Endothelial cell of umbilical vein (primary cell): ENCODE data around the gene WDR6. TPM values are rescaled to one million over a fixed set of nuclear protein-coding genes. Genes with fewer than 3 reads are reported as not detected.

ENCODE experiments used
- BruUV-seq: library from RNA; stranded (reverse); fragments of 400-500 nt; replicated peaks from 2 replicates; lab custom pipeline; 2021; lab: Mats Ljungman, UMichigan
- CTCF ChIA-PET: fragments of 300-600, 350-600 bp; sonication (Branson Sonifier 250); formaldehyde crosslinking; loops from one replicate; lab custom pipeline; 2021; ENCODE audit warnings: antibody characterized with exemption, inconsistent platforms; lab: Charles Lee
- POLR2A ChIA-PET: fragments of 300-600, 350-600 bp; sonication (Branson Sonifier 250); formaldehyde crosslinking; loops from one replicate; lab custom pipeline; 2021; ENCODE audit warnings: antibody characterized with exemption, inconsistent platforms; lab: Charles Lee
- DNase-seq: peaks from one replicate; pipeline ENCODE4 v3.0.0-alpha.2; 2011; ENCODE audit warnings: low read depth, low spot score
- FAIRE-seq: peaks from 2 replicates; lab custom pipeline; 2011; peaks lifted over from hg19 to GRCh38; lab: Jason Lieb, UNC
- H2AFZ ChIP-seq: 2 replicates; pipeline ENCODE4 v1.6.0; 2012; ENCODE audit warnings: low read depth, low read length, control low read depth, inconsistent platforms
- H3K27ac ChIP-seq: 2 replicates; pipeline ENCODE4 v1.5.1; 2011; ENCODE audit warnings: low read depth, mild to moderate bottlenecking, control low read depth, low read length, moderate library complexity; ENCODE audit not compliant: insufficient read depth
- H3K27me3 ChIP-seq, 2 experiments: 2 replicates each; pipeline versions ENCODE4 v1.6.0 to v1.6.1; 2011; ENCODE audit warnings: low read length in 2 of 2, mixed read lengths in 1 of 2; ENCODE audit not compliant: control insufficient read depth in 2 of 2, insufficient read depth in 2 of 2
- H3K36me3 ChIP-seq, 2 experiments: 2 replicates in 1 of 2; 3 replicates in 1 of 2; pipeline ENCODE4 v1.5.1; 2011; ENCODE audit warnings: low read length in 2 of 2, mild to moderate bottlenecking in 1 of 2, moderate library complexity in 1 of 2; ENCODE audit not compliant: control insufficient read depth in 2 of 2, insufficient read depth in 2 of 2; ENCODE audit errors: extremely low read depth in 1 of 2
- H3K4me1 ChIP-seq: 3 replicates; pipeline ENCODE4 v1.5.1; 2011; ENCODE audit warnings: mild to moderate bottlenecking, low read length; ENCODE audit not compliant: control insufficient read depth, insufficient read depth; ENCODE audit errors: extremely low read depth
- H3K4me2 ChIP-seq: 2 replicates; pipeline ENCODE4 v1.6.1; 2011; ENCODE audit warnings: low read length, control low read depth, mixed read lengths; ENCODE audit not compliant: insufficient read depth
- H3K4me3 ChIP-seq, 3 experiments: fragments of 200-600 bp in 1 of 3; sonication (generic), shearing (Covaris generic) in 1 of 3; replicated peaks in 1 of 3; 2 replicates each; pipeline ENCODE4 v1.5.1; 2011 to 2016; ENCODE audit warnings: control low read depth in 3 of 3, low read length in 3 of 3, mild to moderate bottlenecking in 2 of 3, inconsistent platforms in 1 of 3, low read depth in 1 of 3, moderate library complexity in 1 of 3; ENCODE audit not compliant: insufficient read depth in 1 of 3
- H3K79me2 ChIP-seq: 2 replicates; pipeline ENCODE4 v1.6.0; 2012; ENCODE audit warnings: low read length, inconsistent platforms; ENCODE audit not compliant: control insufficient read depth, insufficient read depth
- H3K9ac ChIP-seq: replicated peaks from 2 replicates; pipeline ENCODE3; 2011; ENCODE audit warnings: low read length, control low read depth; ENCODE audit not compliant: insufficient read depth; ENCODE audit errors: extremely low read depth
- H3K9me1 ChIP-seq: replicated peaks from 3 replicates; pipeline ENCODE4 v1.6.0; 2011; ENCODE audit warnings: mild to moderate bottlenecking, low read length; ENCODE audit not compliant: control insufficient read depth, insufficient read depth; ENCODE audit errors: extremely low read depth
- H3K9me3 ChIP-seq: replicated peaks from 2 replicates; pipeline ENCODE4 v1.5.1; 2012; ENCODE audit warnings: low read length, inconsistent platforms; ENCODE audit not compliant: control insufficient read depth, insufficient read depth
- H4K20me1 ChIP-seq: replicated peaks from 2 replicates; pipeline ENCODE3; 2011; ENCODE audit warnings: mild to moderate bottlenecking, low read length; ENCODE audit not compliant: control insufficient read depth, insufficient read depth; ENCODE audit errors: extremely low read depth
- EZH2 ChIP-seq: IDR thresholded peaks from 2 replicates; pipeline ENCODE4 v1.6.1; 2012; ENCODE audit warnings: borderline replicate concordance, low read depth, mild to moderate bottlenecking, moderate library complexity, low read length, inconsistent platforms; ENCODE audit not compliant: severe bottlenecking
- FOS ChIP-seq: IDR thresholded peaks from 2 replicates; pipeline ENCODE4 v1.6.1; 2011; ENCODE audit warnings: mild to moderate bottlenecking, low read length, moderate library complexity, borderline replicate concordance; ENCODE audit not compliant: insufficient read depth
- GATA2 ChIP-seq: IDR thresholded peaks from 2 replicates; pipeline ENCODE4 v1.7.0; 2011; ENCODE audit warnings: low read depth, mild to moderate bottlenecking, moderate library complexity, mixed read lengths, low read length; ENCODE audit not compliant: insufficient read length, insufficient read depth
- JUN ChIP-seq: IDR thresholded peaks from 2 replicates; pipeline ENCODE4 v1.6.1; 2011; ENCODE audit warnings: borderline replicate concordance, low read depth; ENCODE audit not compliant: insufficient read length, insufficient read depth
- MYC ChIP-seq: IDR thresholded peaks from one replicate; pipeline ENCODE4 v1.6.1; 2011; ENCODE audit warnings: mild to moderate bottlenecking, low read depth, low read length
- POLR2A ChIP-seq: IDR thresholded peaks from 2 replicates; pipeline ENCODE4 v1.6.1; 2012; ENCODE audit warnings: low read depth, mild to moderate bottlenecking, control low read depth, low read length
- POLR2AphosphoS5 ChIP-seq: IDR thresholded peaks from 2 replicates; pipeline ENCODE4 v1.6.1; 2012; ENCODE audit warnings: low read depth, mild to moderate bottlenecking, control low read depth, low read length, moderate library complexity; ENCODE audit not compliant: insufficient read depth
- dilution Hi-C: fragments of 300-500 bp; cut with MboI; formaldehyde crosslinking; loops from one replicate; pipeline ENCODE4 v1.15.0; 2019; ENCODE audit warnings: low sequenced_read_pairs; ENCODE audit not compliant: extremely low pct_ligation_motif_present
- intact Hi-C: fragments of 100-400 bp; cut with micrococcal nuclease; formaldehyde crosslinking; loops from one replicate; pipeline ENCODE4 v1.10.0; 2022
- polyA plus RNA-seq, 4 experiments: library from polyadenylated mRNA; depleted of rRNA in 3 of 4; stranded (reverse) in 3 of 4; unstranded in 1 of 4; fragments of >200 nt; gene quantifications; 2 replicates each; pipeline versions ENCODE4 v1.2.1 to v1.2.3, GENCODE V29; 2011 to 2012; ENCODE audit warnings: missing spikeins in 1 of 4
- total RNA-seq: library from RNA; stranded (reverse); gene quantifications from 2 replicates; pipeline ENCODE4 v1.2.3, GENCODE V29; 2021
- TF ChIP-seq, protein P1 (sequence below): IDR thresholded peaks from 2 replicates; pipeline ENCODE4 v1.6.1; 2011; ENCODE audit not compliant: insufficient read depth, insufficient read length
- TF ChIP-seq, protein P2 (sequence below), 2 donors: IDR thresholded peaks; 1 replicate in 1 of 2; 2 replicates in 1 of 2; pipeline ENCODE4 v1.5.1; 2011; ENCODE audit warnings: low read length in 2 of 2, mild to moderate bottlenecking in 2 of 2, moderate library complexity in 2 of 2, control low read depth in 1 of 2, inconsistent platforms in 1 of 2, low read depth in 1 of 2; ENCODE audit not compliant: insufficient read depth in 1 of 2; ENCODE audit errors: extremely low read depth in 1 of 2

Gene WDR6
- total and polyA plus RNA-seq, 2 donors (not counting 3 experiments of a cell fraction or from before 2014, with no cell fraction given): 192 to 319 TPM

DNA sequence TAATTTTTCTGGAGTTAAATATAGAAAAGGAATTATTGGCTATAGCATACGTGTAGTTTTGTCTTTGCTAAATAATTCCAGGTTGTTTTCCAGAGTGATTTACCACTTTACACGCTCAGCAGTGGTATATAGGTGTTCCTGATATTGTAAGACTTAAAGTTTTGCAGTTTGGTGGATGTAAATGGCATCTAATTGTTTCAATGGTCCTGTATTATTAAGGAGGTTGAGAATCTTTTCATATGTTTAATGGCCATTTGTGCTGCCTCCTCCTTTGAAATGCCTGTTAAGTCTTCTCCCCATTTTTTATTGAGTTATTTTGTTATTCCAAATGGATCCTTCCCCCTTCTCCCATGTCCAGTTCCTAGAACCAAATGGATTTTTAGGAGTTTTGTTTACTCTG, 43.6 kb upstream of the WDR6 start:
- Histone ChIP-seq H3K9me1 (no peaks in the 10 kb centered on the region), H3K9me3 (no peaks in the 10 kb centered on the region), H3K36me3 (peaks cover 9 to 12% of the 10 kb centered on the region in 2 experiments), H3K4me3 (no peak overlapping the region), H3K9ac (no peak overlapping the region), H3K79me2 (no peaks in the 10 kb centered on the region), H3K27me3 (no peaks in the 10 kb centered on the region), H3K4me1 (no peaks in the 10 kb centered on the region), H3K27ac (no peak overlapping the region), H2AFZ (no peak overlapping the region), H4K20me1 (no peaks in the 10 kb centered on the region), H3K4me2 (no peak overlapping the region)
- no peak for DNase-seq
- dilution Hi-C loops: no loop called here
- intact Hi-C loops: no loop called here
- POLR2A ChIA-PET: no interaction called here
- no peak for FAIRE-seq
- no TSS peak for BruUV-seq
- TF ChIP-seq EZH2 (no peak), GATA2 (no peak), FOS (no peak), POLR2AphosphoS5 (no peak), JUN (no peak), POLR2A (no peak), MYC (no peak)
- TF ChIP-seq, protein P1, sequence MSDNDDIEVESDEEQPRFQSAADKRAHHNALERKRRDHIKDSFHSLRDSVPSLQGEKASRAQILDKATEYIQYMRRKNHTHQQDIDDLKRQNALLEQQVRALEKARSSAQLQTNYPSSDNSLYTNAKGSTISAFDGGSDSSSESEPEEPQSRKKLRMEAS: no peak
- TF ChIP-seq, protein P2, sequence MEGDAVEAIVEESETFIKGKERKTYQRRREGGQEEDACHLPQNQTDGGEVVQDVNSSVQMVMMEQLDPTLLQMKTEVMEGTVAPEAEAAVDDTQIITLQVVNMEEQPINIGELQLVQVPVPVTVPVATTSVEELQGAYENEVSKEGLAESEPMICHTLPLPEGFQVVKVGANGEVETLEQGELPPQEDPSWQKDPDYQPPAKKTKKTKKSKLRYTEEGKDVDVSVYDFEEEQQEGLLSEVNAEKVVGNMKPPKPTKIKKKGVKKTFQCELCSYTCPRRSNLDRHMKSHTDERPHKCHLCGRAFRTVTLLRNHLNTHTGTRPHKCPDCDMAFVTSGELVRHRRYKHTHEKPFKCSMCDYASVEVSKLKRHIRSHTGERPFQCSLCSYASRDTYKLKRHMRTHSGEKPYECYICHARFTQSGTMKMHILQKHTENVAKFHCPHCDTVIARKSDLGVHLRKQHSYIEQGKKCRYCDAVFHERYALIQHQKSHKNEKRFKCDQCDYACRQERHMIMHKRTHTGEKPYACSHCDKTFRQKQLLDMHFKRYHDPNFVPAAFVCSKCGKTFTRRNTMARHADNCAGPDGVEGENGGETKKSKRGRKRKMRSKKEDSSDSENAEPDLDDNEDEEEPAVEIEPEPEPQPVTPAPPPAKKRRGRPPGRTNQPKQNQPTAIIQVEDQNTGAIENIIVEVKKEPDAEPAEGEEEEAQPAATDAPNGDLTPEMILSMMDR (IDR thresholded peaks at IDR 0.05; ENCODE audit: extremely low read depth in 1 of 2, insufficient read depth in 1 of 2, low read depth in 1 of 2, low read length in 2 of 2): no peak
- CTCF ChIA-PET: interaction anchor here (0.5 kb wide), 1 partner anchor 127 kb away, joined by 3 read pairs; no protein-coding TSS in a partner anchor
